H1 (cell line): ENCODE results near the gene HS2ST1. TPM values are rescaled to one million over a fixed set of nuclear protein-coding genes. Genes with fewer than 3 reads are reported as not detected.

Experiments used
- CTCF ChIA-PET: fragments of 300-600 bp; sonication (Branson Sonifier 250); formaldehyde crosslinking; loops from one replicate; lab custom pipeline; 2021; ENCODE audit not compliant: partially characterized antibody; lab: Charles Lee
- POLR2A ChIA-PET: fragments of 300-600 bp; sonication (Branson Sonifier 250); formaldehyde crosslinking; loops from one replicate; lab custom pipeline; 2021; ENCODE audit warnings: inconsistent platforms; ENCODE audit not compliant: partially characterized antibody; lab: Charles Lee
- DNase-seq, 2 experiments: peaks; one replicate each; pipeline versions ENCODE4 v3.0.0 to v3.0.0-alpha.2; 2010 to 2022; ENCODE audit warnings: low spot score in 2 of 2, low read depth in 1 of 2, mixed read lengths in 1 of 2
- FAIRE-seq: peaks from 2 replicates; lab custom pipeline; 2011; peaks lifted over from hg19 to GRCh38; lab: Jason Lieb, UNC
- H2AFZ ChIP-seq: 2 replicates; pipeline ENCODE4 v1.8.1; 2012; ENCODE audit warnings: low read length, inconsistent platforms
- H2AK5ac ChIP-seq: 2 replicates; pipeline ENCODE4 v1.6.1; 2013; ENCODE audit warnings: low read depth, low read length
- H2BK120ac ChIP-seq: replicated peaks from 2 replicates; pipeline ENCODE3; 2013; ENCODE audit warnings: low read depth, low read length, inconsistent platforms
- H2BK12ac ChIP-seq: 2 replicates; pipeline ENCODE4 v1.6.1; 2013; ENCODE audit warnings: low read depth, low read length
- H2BK15ac ChIP-seq: 2 replicates; pipeline ENCODE4 v1.6.1; 2013; ENCODE audit warnings: low read length
- H2BK20ac ChIP-seq: 2 replicates; pipeline ENCODE4 v1.6.1; 2013; ENCODE audit warnings: low read length
- H2BK5ac ChIP-seq: 2 replicates; pipeline ENCODE4 v1.6.1; 2013; ENCODE audit warnings: low read depth, low read length
- H3K14ac ChIP-seq: 2 replicates; pipeline ENCODE4 v1.6.1; 2013; ENCODE audit warnings: inconsistent platforms; ENCODE audit not compliant: insufficient read length
- H3K18ac ChIP-seq: 2 replicates; pipeline ENCODE4 v1.6.1; 2013; ENCODE audit warnings: low read length; ENCODE audit errors: extremely low read depth
- H3K23ac ChIP-seq: 2 replicates; pipeline ENCODE4 v1.6.1; 2013; ENCODE audit warnings: inconsistent platforms; ENCODE audit not compliant: insufficient read length
- H3K23me2 ChIP-seq: 2 replicates; pipeline ENCODE4 v1.6.1; 2013; ENCODE audit warnings: low read depth, low read length
- H3K27ac ChIP-seq: 2 replicates; pipeline ENCODE4 v1.6.1; 2011; ENCODE audit warnings: low read depth, low read length, inconsistent platforms
- H3K27me3 ChIP-seq, 4 experiments: replicated peaks in 1 of 4; 1 replicate in 1 of 4; 2 replicates in 3 of 4; pipeline versions ENCODE4 v1.6.1 to v1.8.1; 2011 to 2013; ENCODE audit warnings: low read length in 3 of 4, mild to moderate bottlenecking in 3 of 4, inconsistent platforms in 2 of 4, mixed read lengths in 2 of 4, moderate library complexity in 1 of 4; ENCODE audit not compliant: control insufficient read depth in 3 of 4, insufficient read depth in 3 of 4; ENCODE audit errors: extremely low read depth in 1 of 4
- H3K36me3 ChIP-seq, 4 experiments: 2 replicates each; pipeline versions ENCODE4 v1.6.1 to v1.8.1; 2011 to 2013; ENCODE audit warnings: mild to moderate bottlenecking in 4 of 4, low read length in 3 of 4, moderate library complexity in 2 of 4, control low read depth in 1 of 4, inconsistent platforms in 1 of 4; ENCODE audit not compliant: insufficient read depth in 4 of 4, control insufficient read depth in 2 of 4
- H3K4ac ChIP-seq: replicated peaks from 2 replicates; pipeline ENCODE3; 2013; ENCODE audit warnings: low read length, low read depth, mixed read lengths, inconsistent platforms; ENCODE audit not compliant: insufficient read length
- H3K4me1 ChIP-seq, 4 experiments: replicated peaks in 1 of 4; 1 replicate in 1 of 4; 2 replicates in 3 of 4; pipeline versions ENCODE4 v1.6.1 to v1.8.1; 2011 to 2013; ENCODE audit warnings: low read length in 3 of 4, inconsistent platforms in 2 of 4, mixed read lengths in 1 of 4; ENCODE audit not compliant: insufficient read depth in 4 of 4, control insufficient read depth in 3 of 4
- H3K4me2 ChIP-seq, 2 experiments: 2 replicates each; pipeline versions ENCODE4 v1.6.1 to v1.8.1; 2011 to 2013; ENCODE audit warnings: low read depth in 2 of 2, low read length in 2 of 2, control low read depth in 1 of 2, inconsistent platforms in 1 of 2, mild to moderate bottlenecking in 1 of 2; ENCODE audit not compliant: insufficient read depth in 1 of 2
- H3K4me3 ChIP-seq, 4 experiments: fragments of 200-600, 300-600 bp in 1 of 4; sonication (generic), shearing (Covaris generic), sonication (Bioruptor Twin) in 1 of 4; 2 replicates each; pipeline versions ENCODE4 v1.5.1 to v1.8.1; 2011 to 2016; ENCODE audit warnings: low read length in 4 of 4, low read depth in 3 of 4, control low read depth in 2 of 4, inconsistent platforms in 2 of 4, mild to moderate bottlenecking in 2 of 4, mixed read lengths in 1 of 4, moderate library complexity in 1 of 4; ENCODE audit not compliant: insufficient read depth in 2 of 4; ENCODE audit errors: extremely low read depth in 1 of 4
- H3K56ac ChIP-seq: replicated peaks from 2 replicates; pipeline ENCODE3; 2013; ENCODE audit warnings: low read depth, mild to moderate bottlenecking, mixed read lengths, low read length, inconsistent platforms; ENCODE audit not compliant: insufficient read length
- H3K79me1 ChIP-seq: 2 replicates; pipeline ENCODE4 v1.6.1; 2013; ENCODE audit warnings: low read depth, low read length, control low read depth
- H3K79me2 ChIP-seq, 2 experiments: 2 replicates each; pipeline versions ENCODE4 v1.6.1 to v1.8.1; 2012 to 2013; ENCODE audit warnings: low read length in 2 of 2, mild to moderate bottlenecking in 2 of 2, inconsistent platforms in 1 of 2; ENCODE audit not compliant: insufficient read depth in 2 of 2, control insufficient read depth in 1 of 2
- H3K9ac ChIP-seq, 4 experiments: replicated peaks in 1 of 4; 1 replicate in 1 of 4; 2 replicates in 3 of 4; pipeline versions ENCODE4 v1.6.1 to v1.8.1; 2011 to 2013; ENCODE audit warnings: low read depth in 3 of 4, low read length in 3 of 4, control low read depth in 2 of 4, mild to moderate bottlenecking in 2 of 4, moderate library complexity in 2 of 4, inconsistent platforms in 1 of 4; ENCODE audit errors: extremely low read depth in 1 of 4
- H3K9me3 ChIP-seq, 2 experiments: 2 replicates each; pipeline versions ENCODE4 v1.6.1 to v1.8.1; 2012 to 2013; ENCODE audit warnings: mild to moderate bottlenecking in 2 of 2, moderate library complexity in 2 of 2, control low read depth in 1 of 2, inconsistent platforms in 1 of 2, low read depth in 1 of 2, low read length in 1 of 2, mixed read lengths in 1 of 2; ENCODE audit not compliant: insufficient read depth in 2 of 2
- H4K20me1 ChIP-seq, 2 experiments: replicated peaks in 1 of 2; 2 replicates each; pipeline versions ENCODE3 to v1.8.1; 2011 to 2013; ENCODE audit warnings: inconsistent platforms in 2 of 2, low read length in 2 of 2, mild to moderate bottlenecking in 1 of 2; ENCODE audit not compliant: insufficient read depth in 2 of 2, control insufficient read depth in 1 of 2
- H4K5ac ChIP-seq: 2 replicates; pipeline ENCODE4 v1.6.1; 2013; ENCODE audit warnings: low read length, low read depth, mixed read lengths, inconsistent platforms; ENCODE audit not compliant: insufficient read length
- H4K8ac ChIP-seq: 2 replicates; pipeline ENCODE4 v1.8.0; 2013; ENCODE audit warnings: mild to moderate bottlenecking, moderate library complexity, low read length, inconsistent platforms; ENCODE audit not compliant: insufficient read depth; ENCODE audit errors: extremely low read depth
- H4K91ac ChIP-seq: replicated peaks from 2 replicates; pipeline ENCODE3; 2013; ENCODE audit warnings: low read length, mixed read lengths, inconsistent platforms; ENCODE audit not compliant: insufficient read length
- BACH1 ChIP-seq: IDR thresholded peaks from 2 replicates; pipeline ENCODE4 v1.6.1; 2012; ENCODE audit warnings: low read length, improper control_type of control experiment
- WGBS, 2 experiments: shearing (Covaris generic) in 1 of 2; methylation state at CpG; one replicate each; pipeline versions ENCODE4 v1.1.6 to v1.1.7; 2013 to 2015; ENCODE audit warnings: low lambda C conversion rate in 2 of 2, mixed read lengths in 2 of 2, inconsistent platforms in 1 of 2, low coverage in 1 of 2, missing lambda C conversion rate in 1 of 2; ENCODE audit not compliant: insufficient replicate concordance in 2 of 2, insufficient coverage in 1 of 2, insufficient read length in 1 of 2; ENCODE audit errors: extremely low coverage in 1 of 2, missing lambda C conversion rate in 1 of 2; 5-methylcytosine and 5-hydroxymethylcytosine counted together
- polyA plus RNA-seq, 7 experiments: library from polyadenylated mRNA; depleted of rRNA in 3 of 7; stranded (reverse) in 5 of 7; unstranded in 2 of 7; fragments of >200 nt in 5 of 7; fragments of 200-250 nt in 2 of 7; gene quantifications; 1 replicate in 5 of 7; 2 replicates in 1 of 7; 4 replicates in 1 of 7; pipeline versions ENCODE4 v1.2.1 to v1.2.3, GENCODE V29; 2011 to 2013; ENCODE audit warnings: missing spikeins in 2 of 7, mixed read lengths in 2 of 7
- total RNA-seq: library from RNA; stranded (reverse); fragmentation: NEBNext Ultra II Directional; extraction: Animal tissue kit (Norgen Biotek cat#: 25700); gene quantifications from 2 replicates; pipeline ENCODE4 v1.2.1, GENCODE V29; 2021
- TF ChIP-seq, protein P1 (sequence below), 3 experiments: IDR thresholded peaks; 1 replicate in 2 of 3; 2 replicates in 1 of 3; pipeline versions ENCODE4 v1.5.1 to v1.6.1; 2011; ENCODE audit warnings: low read length in 3 of 3, mild to moderate bottlenecking in 3 of 3, inconsistent platforms in 2 of 3, low read depth in 1 of 3, moderate library complexity in 1 of 3; ENCODE audit not compliant: insufficient read depth in 1 of 3; ENCODE audit errors: control extremely low read depth in 1 of 3
- TF ChIP-seq, protein P2 (sequence below): IDR thresholded peaks from 2 replicates; pipeline ENCODE4 v1.6.1; 2011; ENCODE audit warnings: low read depth, mild to moderate bottlenecking, low read length; ENCODE audit not compliant: insufficient read depth
- TF ChIP-seq, protein P3 (sequence below): IDR thresholded peaks from 2 replicates; pipeline ENCODE4 v1.6.1; 2012; ENCODE audit warnings: low read length, inconsistent platforms

Gene HS2ST1
- total and polyA plus RNA-seq, 2 of the 8 experiments (the other 6 are each of a cell fraction or from before 2014, with no cell fraction given) = 5.2 to 28.3 TPM

DNA sequence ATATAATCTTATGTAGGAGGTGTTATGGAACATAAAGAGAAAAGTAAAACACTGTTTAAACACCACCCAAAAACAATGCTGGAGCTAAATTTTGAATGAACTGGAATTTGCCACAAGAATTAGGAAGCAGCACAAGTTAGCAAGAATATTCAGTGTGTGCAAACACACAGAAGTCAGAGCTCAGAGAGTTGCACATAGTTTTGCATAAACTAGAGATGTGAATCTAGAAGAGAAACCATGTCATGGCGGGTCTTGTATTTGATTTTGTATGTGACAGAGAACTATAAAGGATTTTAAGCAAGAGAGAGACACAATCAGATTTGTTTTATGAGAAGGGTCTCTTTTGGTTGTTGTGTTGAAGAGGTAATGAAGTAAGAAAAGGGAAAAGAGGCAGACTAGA lies 38.7 kb upstream of the HS2ST1 start:
- H3K27ac ChIP-seq = no peak overlapping the region
- H3K27me3 ChIP-seq = no peaks in the 10 kb centered on the region
- H2BK120ac ChIP-seq = no peak overlapping the region
- WGBS, 2 experiments = 88% methylated on average over 1 of the region's 1 CpG; no CpG with 5 or more reads in 1 of the 2 experiments
- no peak overlapping the region for H3K4me2 ChIP-seq
- no peaks in the 10 kb centered on the region for H3K79me1 ChIP-seq
- H3K4me1 ChIP-seq = 0 out of 7 replicates have a peak, but pooled peaks cover 0 to 2% (median 0%) of the 10 kb centered on the region in 4 experiments
- no peak overlapping the region for H3K4ac ChIP-seq
- no peak overlapping the region for H2BK5ac ChIP-seq
- H3K36me3 ChIP-seq = peaks cover 0 to 11% (median 2%) of the 10 kb centered on the region in 4 experiments; a peak in 3 of 8 replicates
- FAIRE-seq = no peak
- H4K8ac ChIP-seq = no peak overlapping the region
- H3K4me3 ChIP-seq = no peak overlapping the region
- no peak overlapping the region for H2BK12ac ChIP-seq
- no peak overlapping the region for H2AFZ ChIP-seq
- no peak overlapping the region for H4K91ac ChIP-seq
- H3K9ac ChIP-seq = no peak overlapping the region
- no peak overlapping the region for H2BK15ac ChIP-seq
- no peak overlapping the region for H3K23ac ChIP-seq
- H3K9me3 ChIP-seq = no peaks in the 10 kb centered on the region
- no peak overlapping the region for H2AK5ac ChIP-seq
- ChIA-PET CTCF (interaction anchor here (0.9 kb wide), 1 partner anchor 89 kb away, joined by 3 read pairs; no protein-coding TSS in a partner anchor), POLR2A (no interaction called here)
- H4K20me1 ChIP-seq = no peaks in the 10 kb centered on the region
- no peaks in the 10 kb centered on the region for H3K23me2 ChIP-seq
- no peak overlapping the region for H3K14ac ChIP-seq
- no peak overlapping the region for H3K18ac ChIP-seq
- no peak overlapping the region for H4K5ac ChIP-seq
- H3K79me2 ChIP-seq = no peaks in the 10 kb centered on the region
- no peak overlapping the region for H3K56ac ChIP-seq
- no peak for DNase-seq
- H2BK20ac ChIP-seq = no peak overlapping the region
- TF ChIP-seq, protein P1, sequence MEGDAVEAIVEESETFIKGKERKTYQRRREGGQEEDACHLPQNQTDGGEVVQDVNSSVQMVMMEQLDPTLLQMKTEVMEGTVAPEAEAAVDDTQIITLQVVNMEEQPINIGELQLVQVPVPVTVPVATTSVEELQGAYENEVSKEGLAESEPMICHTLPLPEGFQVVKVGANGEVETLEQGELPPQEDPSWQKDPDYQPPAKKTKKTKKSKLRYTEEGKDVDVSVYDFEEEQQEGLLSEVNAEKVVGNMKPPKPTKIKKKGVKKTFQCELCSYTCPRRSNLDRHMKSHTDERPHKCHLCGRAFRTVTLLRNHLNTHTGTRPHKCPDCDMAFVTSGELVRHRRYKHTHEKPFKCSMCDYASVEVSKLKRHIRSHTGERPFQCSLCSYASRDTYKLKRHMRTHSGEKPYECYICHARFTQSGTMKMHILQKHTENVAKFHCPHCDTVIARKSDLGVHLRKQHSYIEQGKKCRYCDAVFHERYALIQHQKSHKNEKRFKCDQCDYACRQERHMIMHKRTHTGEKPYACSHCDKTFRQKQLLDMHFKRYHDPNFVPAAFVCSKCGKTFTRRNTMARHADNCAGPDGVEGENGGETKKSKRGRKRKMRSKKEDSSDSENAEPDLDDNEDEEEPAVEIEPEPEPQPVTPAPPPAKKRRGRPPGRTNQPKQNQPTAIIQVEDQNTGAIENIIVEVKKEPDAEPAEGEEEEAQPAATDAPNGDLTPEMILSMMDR (IDR thresholded peaks at IDR 0.05; ENCODE audit: control extremely low read depth in 1 of 3, insufficient read depth in 1 of 3, low read depth in 1 of 3, low read length in 3 of 3) = no peak
- TF ChIP-seq, protein P2, sequence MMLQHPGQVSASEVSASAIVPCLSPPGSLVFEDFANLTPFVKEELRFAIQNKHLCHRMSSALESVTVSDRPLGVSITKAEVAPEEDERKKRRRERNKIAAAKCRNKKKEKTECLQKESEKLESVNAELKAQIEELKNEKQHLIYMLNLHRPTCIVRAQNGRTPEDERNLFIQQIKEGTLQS = no peak
- TF ChIP-seq, protein P3, sequence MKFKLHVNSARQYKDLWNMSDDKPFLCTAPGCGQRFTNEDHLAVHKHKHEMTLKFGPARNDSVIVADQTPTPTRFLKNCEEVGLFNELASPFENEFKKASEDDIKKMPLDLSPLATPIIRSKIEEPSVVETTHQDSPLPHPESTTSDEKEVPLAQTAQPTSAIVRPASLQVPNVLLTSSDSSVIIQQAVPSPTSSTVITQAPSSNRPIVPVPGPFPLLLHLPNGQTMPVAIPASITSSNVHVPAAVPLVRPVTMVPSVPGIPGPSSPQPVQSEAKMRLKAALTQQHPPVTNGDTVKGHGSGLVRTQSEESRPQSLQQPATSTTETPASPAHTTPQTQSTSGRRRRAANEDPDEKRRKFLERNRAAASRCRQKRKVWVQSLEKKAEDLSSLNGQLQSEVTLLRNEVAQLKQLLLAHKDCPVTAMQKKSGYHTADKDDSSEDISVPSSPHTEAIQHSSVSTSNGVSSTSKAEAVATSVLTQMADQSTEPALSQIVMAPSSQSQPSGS = no peak
- no peak for TF ChIP-seq BACH1
